ENCODE measurements around the gene BBX.

DNA sequence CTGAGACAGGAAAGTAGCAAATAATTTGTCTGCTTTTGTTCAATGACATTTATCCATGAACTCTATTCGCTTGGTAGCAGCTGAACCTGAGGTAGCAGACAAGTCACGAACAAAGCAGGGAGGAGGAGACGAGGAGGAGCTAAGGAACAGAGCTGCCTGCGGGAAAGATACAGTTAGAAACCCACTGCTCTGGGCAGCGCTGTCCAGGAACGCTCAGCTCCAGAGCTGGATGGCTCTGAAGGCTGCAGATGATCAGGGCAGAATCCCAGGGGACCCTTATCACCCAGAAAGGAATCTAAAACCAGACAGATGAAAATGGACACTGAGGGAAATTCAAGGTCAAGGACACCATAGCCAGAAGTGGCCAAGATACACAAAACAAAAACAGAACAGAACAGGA, 310.3 kb downstream of the BBX start:
- TF ChIP-seq POLR2AphosphoS5 (IDR thresholded peaks at IDR 0.05; ENCODE audit: borderline replicate concordance, low read depth, low read length) = no peak
- no peak for TF ChIP-seq EZH2 (IDR thresholded peaks at IDR 0.05)
